Ascending aorta (tissue), 2 donors: ENCODE measurements around the gene RTP5. TPM values are rescaled to one million over a fixed set of nuclear protein-coding genes. Genes with fewer than 3 reads are reported as not detected.

ENCODE experiments used
- DNase-seq, 2 donors: peaks; one replicate each; pipeline ENCODE4 v3.0.0-alpha.2; 2019; ENCODE audit warnings: low spot score in 2 of 2
- H3K27ac ChIP-seq, 2 donors: fragments of 200-600 bp; sonication (generic); one replicate each; pipeline ENCODE4 v1.5.1; 2016 to 2017; ENCODE audit warnings: mild to moderate bottlenecking in 1 of 2
- H3K27me3 ChIP-seq: fragments of 200-600 bp; sonication (generic); one replicate; pipeline ENCODE4 v1.5.1; 2017
- H3K36me3 ChIP-seq, 2 donors: fragments of 200-600 bp; sonication (generic); one replicate each; pipeline ENCODE4 v1.5.1; 2016
- H3K4me1 ChIP-seq, 2 donors: fragments of 200-600 bp; sonication (generic); one replicate each; pipeline ENCODE4 v1.5.1; 2016 to 2017; ENCODE audit warnings: mild to moderate bottlenecking in 1 of 2
- H3K4me3 ChIP-seq, 2 donors: fragments of 200-600 bp; sonication (generic); one replicate each; pipeline ENCODE4 v1.5.1; 2016 to 2017; ENCODE audit warnings: mild to moderate bottlenecking in 1 of 2
- H3K9me3 ChIP-seq, 2 donors: fragments of 200-600 bp; sonication (generic); one replicate each; pipeline ENCODE4 v1.5.1; 2016
- intact Hi-C: fragments of 100-400 bp; cut with DNase I; formaldehyde crosslinking; loops from one replicate; pipeline ENCODE4 v1.15.1; 2023
- total RNA-seq: library from RNA; depleted of rRNA; stranded (reverse); fragments of >200 nt; gene quantifications from one replicate; pipeline ENCODE4 v1.1.0, GENCODE V29; 2016
- TF ChIP-seq, protein P1 (sequence below), 3 experiments: fragments of 200-600 bp in 2 of 3; fragments of 450-650 bp in 1 of 3; sonication (generic) in 2 of 3; IDR thresholded peaks; one replicate each; pipeline ENCODE4 v1.5.1; 2016 to 2019; ENCODE audit warnings: antibody characterized with exemption in 3 of 3, mild to moderate bottlenecking in 1 of 3, moderate library complexity in 1 of 3

The RTP5 gene
- total RNA-seq, 1 donor from 2014 or later: not detected

DNA sequence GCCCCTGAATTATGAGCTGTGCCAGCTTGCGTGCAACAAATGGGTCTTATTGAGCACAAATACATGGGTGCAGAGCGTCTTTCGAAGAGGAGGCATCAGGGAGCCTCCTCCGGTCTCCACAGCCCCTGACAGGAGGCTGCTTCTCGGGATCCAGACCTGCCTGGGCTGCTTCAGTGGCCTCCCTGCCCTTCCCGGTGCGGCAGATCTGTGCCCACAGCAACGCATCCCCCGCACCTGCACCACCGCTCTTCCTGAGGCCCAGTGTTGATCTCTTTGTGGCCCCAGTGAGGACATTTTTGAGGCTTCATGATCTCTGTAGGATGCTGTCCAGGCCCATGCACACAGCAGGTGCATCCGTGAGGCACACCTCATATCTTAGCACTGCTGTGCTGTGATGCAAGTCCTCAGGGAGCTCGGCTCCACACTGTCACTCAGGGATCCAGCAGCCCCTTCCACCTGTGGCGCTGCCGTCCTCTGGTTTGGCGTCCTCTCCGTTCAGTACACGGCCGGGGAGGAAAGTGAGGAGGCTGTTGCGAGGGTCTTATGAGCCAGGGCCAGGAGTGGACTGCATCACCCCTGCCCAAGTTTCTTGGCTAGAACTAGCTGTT is 17.4 kb downstream of the RTP5 start:
- H3K36me3 ChIP-seq: no peaks in the 10 kb centered on the region
- no peak overlapping the region for H3K4me3 ChIP-seq
- H3K4me1 ChIP-seq: peaks cover 2 to 7% of the 10 kb centered on the region in 2 donors
- H3K27me3 ChIP-seq: no peaks in the 10 kb centered on the region
- TF ChIP-seq, protein P1, sequence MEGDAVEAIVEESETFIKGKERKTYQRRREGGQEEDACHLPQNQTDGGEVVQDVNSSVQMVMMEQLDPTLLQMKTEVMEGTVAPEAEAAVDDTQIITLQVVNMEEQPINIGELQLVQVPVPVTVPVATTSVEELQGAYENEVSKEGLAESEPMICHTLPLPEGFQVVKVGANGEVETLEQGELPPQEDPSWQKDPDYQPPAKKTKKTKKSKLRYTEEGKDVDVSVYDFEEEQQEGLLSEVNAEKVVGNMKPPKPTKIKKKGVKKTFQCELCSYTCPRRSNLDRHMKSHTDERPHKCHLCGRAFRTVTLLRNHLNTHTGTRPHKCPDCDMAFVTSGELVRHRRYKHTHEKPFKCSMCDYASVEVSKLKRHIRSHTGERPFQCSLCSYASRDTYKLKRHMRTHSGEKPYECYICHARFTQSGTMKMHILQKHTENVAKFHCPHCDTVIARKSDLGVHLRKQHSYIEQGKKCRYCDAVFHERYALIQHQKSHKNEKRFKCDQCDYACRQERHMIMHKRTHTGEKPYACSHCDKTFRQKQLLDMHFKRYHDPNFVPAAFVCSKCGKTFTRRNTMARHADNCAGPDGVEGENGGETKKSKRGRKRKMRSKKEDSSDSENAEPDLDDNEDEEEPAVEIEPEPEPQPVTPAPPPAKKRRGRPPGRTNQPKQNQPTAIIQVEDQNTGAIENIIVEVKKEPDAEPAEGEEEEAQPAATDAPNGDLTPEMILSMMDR (IDR thresholded peaks at IDR 0.05): no peak
- no peak overlapping the region for H3K27ac ChIP-seq
- H3K9me3 ChIP-seq: no peaks in the 10 kb centered on the region
- DNase-seq: no peak
- intact Hi-C loops: no loop called here

DNA sequence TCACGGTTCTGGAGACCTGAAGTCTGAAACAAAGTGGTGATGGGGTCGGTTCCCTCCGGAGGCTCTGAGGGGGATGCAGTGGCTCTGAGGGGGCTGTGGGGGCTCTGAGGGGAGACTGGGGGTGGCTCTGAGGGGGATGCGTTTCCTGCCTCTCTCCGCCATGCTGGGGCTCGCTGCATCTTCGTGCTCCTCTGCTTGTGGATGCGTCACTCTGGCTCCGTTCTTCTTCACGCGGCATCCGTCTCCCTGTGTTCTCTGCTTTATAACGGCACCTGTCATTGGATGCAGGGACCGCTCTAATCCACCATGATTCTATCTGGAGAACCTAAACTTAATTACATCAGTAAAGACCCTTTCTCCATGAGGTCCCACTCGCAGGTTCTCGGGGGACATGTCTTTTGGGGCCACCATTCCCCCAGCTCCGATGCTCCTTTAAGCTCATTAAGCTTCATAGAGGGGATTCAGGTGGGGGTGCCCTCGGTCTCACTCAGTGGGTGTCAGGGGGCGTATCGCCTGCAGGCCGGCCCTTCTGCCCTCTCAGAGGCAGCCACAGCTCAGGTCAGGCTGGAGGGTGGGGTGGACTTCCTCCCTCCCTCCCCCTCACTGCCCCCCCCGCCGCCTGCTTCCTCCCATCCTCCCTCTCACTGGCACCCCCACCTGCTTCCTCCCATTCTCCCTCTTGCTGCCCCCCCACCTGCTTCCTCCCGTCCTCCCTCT is 18.4 kb downstream of the RTP5 start:
- Histone ChIP-seq H3K36me3 (no peaks in the 10 kb centered on the region), H3K9me3 (no peaks in the 10 kb centered on the region), H3K4me3 (no peak overlapping the region), H3K27ac (no peak overlapping the region), H3K4me1 (no peaks in the 10 kb centered on the region), H3K27me3 (no peaks in the 10 kb centered on the region)
- intact Hi-C loops: no loop called here
- TF ChIP-seq, protein P1 (IDR thresholded peaks at IDR 0.05): no peak
- no peak for DNase-seq

DNA sequence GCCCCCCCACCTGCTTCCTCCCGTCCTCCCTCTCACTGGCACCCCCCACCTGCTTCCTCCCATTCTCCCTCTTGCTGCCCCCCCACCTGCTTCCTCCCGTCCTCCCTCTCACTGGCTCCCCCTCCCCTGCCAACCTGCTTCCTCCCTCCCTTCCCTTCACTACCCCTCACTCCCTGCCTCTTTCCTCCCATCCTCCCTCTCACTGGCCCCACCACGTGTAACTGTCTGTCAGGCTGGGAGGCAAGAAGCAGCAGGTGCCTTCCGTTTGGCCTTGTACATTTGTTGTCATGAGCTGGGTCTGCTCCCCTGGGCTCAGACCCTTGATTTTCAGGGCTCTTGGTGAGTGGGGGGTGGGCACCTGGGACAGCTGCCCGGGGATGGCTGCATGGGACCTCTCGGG is 19.1 kb downstream of the RTP5 start:
- Histone ChIP-seq H3K27ac (no peak overlapping the region), H3K27me3 (no peaks in the 10 kb centered on the region), H3K36me3 (no peaks in the 10 kb centered on the region), H3K4me3 (no peak overlapping the region), H3K4me1 (no peaks in the 10 kb centered on the region), H3K9me3 (no peaks in the 10 kb centered on the region)
- no peak for DNase-seq
- TF ChIP-seq, protein P1 (IDR thresholded peaks at IDR 0.05): no peak
- intact Hi-C loops: no loop called here

DNA sequence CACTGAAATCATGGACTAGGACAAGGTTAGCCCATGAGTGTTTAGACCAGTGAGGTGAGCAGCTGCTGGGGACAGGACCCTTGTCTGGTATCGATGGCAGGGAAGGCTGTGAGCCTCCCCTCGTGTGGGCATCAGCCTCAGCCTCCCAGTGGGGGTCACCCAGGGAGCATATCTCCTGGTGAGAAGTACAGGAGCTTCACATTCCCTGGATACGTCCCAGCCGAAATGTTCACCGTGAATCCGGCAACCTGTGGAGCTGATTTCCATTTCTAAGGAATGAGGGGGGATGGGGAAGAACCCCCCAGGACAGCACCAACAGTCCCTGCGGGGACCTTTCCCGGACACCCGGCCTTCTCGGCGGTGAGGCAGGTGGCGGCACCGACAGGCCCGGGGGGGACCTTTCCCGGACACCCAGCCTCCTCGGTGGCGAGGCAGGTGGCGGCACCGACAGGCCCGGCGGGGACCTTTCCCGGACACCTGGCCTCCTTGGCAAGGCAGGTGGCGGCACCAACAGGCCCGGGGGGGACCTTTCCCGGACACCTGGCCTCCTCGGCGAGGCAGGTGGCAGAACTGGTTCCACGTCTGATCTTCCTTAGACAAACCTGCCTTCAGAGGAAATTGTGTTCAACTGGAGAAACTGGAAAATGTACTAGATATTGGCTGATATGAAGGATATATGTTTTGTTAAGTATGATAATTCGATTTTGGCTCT is 21.2 kb downstream of the RTP5 start:
- H3K27me3 ChIP-seq: no peaks in the 10 kb centered on the region
- H3K27ac ChIP-seq: no peak overlapping the region
- intact Hi-C loops: no loop called here
- no peaks in the 10 kb centered on the region for H3K4me1 ChIP-seq
- no peak for DNase-seq
- no peaks in the 10 kb centered on the region for H3K36me3 ChIP-seq
- TF ChIP-seq, protein P1 (IDR thresholded peaks at IDR 0.05): no peak
- no peak overlapping the region for H3K4me3 ChIP-seq
- H3K9me3 ChIP-seq: no peaks in the 10 kb centered on the region

DNA sequence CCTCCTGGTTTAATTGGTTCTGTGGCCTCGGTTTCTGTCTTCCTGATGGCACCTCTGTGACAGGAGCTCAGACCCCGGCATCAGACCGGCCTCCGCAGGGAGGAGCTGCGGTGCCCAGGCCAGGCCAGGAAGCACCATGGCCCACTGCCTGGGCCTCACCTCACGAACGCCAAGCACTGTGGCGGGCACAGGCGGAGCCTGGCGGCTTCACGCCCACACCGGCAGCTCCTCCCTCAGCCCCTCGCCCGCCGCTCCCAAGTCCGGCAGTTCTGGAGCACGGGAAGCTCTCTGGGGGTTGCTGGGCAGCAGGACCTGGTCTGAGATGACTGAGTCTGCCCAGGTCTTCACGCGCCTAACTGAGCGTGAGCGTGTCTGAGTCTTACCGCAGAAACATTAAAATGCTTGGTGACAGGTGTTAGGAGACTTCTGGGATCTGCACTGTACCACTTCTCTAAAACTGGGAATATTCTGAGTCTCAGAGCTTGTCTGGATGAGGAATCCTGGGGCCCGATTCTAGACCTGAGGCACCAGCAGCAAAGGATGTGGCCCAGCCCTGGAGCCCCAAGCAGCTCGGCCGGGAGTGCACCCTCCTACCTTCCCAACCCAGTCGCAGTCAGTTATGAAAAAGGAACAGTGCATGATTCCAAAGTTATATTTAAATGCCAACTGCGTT is 21.9 kb downstream of the RTP5 start:
- intact Hi-C loops: no loop called here
- H3K36me3 ChIP-seq: no peaks in the 10 kb centered on the region
- H3K27me3 ChIP-seq: no peaks in the 10 kb centered on the region
- TF ChIP-seq, protein P1 (IDR thresholded peaks at IDR 0.05): no peak
- DNase-seq: no peak
- no peaks in the 10 kb centered on the region for H3K4me1 ChIP-seq
- no peaks in the 10 kb centered on the region for H3K9me3 ChIP-seq
- H3K4me3 ChIP-seq: no peak overlapping the region
- H3K27ac ChIP-seq: no peak overlapping the region
